ENCODE measurements around the gene WT1.

DNA sequence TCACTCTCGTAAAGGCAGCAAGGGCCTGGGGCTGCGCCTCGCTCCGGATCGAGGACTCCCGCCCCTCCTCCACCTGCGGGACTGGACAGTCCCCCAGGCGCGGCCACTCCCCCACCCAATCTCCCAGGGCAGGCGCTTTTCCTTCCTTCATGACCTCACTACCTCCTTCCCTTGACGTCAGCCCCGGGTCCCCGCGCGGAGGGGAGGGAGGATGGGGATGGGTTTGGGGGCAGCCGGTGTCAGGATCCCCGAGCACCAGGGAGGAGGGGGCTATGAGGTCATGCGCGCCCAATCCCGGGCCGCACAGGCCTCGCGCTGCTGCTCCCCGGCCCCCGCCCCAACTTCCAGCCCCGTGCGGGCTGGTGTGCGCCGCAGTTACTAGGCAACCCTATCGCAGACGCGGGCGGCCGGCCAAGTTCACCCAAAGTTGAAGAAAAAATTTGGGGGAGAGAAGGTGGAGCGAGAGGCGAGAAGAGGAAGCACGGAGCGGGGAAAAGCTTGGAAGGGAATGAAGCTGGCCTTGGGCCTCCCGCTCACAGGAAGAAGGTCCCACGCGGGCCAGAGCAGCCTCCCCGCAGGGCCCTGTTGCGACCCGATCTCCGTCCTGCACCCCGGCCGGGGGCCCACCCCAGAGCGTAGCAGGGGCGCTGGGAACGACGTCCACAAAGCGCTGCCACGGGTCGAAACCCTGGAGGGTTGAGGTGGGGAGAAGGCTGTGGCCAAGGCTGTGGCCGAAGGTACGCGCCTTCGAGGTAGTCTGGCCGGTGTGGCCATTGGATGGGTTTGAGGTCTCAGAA is 8.3 kb downstream of the WT1 start:
- TF ChIP-seq, protein P1, sequence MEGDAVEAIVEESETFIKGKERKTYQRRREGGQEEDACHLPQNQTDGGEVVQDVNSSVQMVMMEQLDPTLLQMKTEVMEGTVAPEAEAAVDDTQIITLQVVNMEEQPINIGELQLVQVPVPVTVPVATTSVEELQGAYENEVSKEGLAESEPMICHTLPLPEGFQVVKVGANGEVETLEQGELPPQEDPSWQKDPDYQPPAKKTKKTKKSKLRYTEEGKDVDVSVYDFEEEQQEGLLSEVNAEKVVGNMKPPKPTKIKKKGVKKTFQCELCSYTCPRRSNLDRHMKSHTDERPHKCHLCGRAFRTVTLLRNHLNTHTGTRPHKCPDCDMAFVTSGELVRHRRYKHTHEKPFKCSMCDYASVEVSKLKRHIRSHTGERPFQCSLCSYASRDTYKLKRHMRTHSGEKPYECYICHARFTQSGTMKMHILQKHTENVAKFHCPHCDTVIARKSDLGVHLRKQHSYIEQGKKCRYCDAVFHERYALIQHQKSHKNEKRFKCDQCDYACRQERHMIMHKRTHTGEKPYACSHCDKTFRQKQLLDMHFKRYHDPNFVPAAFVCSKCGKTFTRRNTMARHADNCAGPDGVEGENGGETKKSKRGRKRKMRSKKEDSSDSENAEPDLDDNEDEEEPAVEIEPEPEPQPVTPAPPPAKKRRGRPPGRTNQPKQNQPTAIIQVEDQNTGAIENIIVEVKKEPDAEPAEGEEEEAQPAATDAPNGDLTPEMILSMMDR (IDR thresholded peaks at IDR 0.05; ENCODE audit: low read depth, low read length, poor library complexity, severe bottlenecking) = no peak
- no peak for TF ChIP-seq EZH2phosphoT487 (IDR thresholded peaks at IDR 0.05; ENCODE audit: borderline replicate concordance, low read length)

Measured in DOHH2 (cell line).